Left colon (tissue), 2 donors: Measurements from ENCODE around the gene UCHL1. TPM values are rescaled to one million over a fixed set of nuclear protein-coding genes. Genes with fewer than 3 reads are reported as not detected.

Experiments
- total RNA-seq, 2 donors: library from RNA; stranded (reverse); fragmentation: NEBNext Ultra II Directional; extraction: Animal tissue kit (Norgen Biotek cat#: 25700); gene quantifications; one replicate each; pipeline ENCODE4 v1.2.1, GENCODE V29; 2021
- donor health status: DM: no; HTN: no; CAD: no.
- donor health status: DM: yes; HTN: yes; CAD: no.

UCHL1 gene
- total RNA-seq, 2 donors from 2014 or later, result 4.4 to 12.2 TPM

Other genes starting within 250 kb of the UCHL1 start
- gene APBB2, start 42.4 kb upstream of the UCHL1 start, total RNA-seq, result 10 to 100 TPM; 28.2 to 30.7 TPM